B cell (primary cell): ENCODE measurements around the gene PTPN7. TPM values are rescaled to one million over a fixed set of nuclear protein-coding genes. Genes with fewer than 3 reads are reported as not detected.

Source experiments
- ATAC-seq: fragments of 200-7000 bp; cut with Tn5 transposase; one replicate; pipeline ENCODE4 v1.10.0; 2021; ENCODE audit warnings: low read depth, mild to moderate bottlenecking, moderate number of reproducible peaks, moderate library complexity
- CTCF ChIA-PET: fragments of 350-600 bp; sonication (Branson Sonifier 250); formaldehyde crosslinking; loops from one replicate; lab custom pipeline; 2021; ENCODE audit warnings: antibody characterized with exemption, inconsistent platforms; lab: Charles Lee
- POLR2A ChIA-PET: fragments of 350-600 bp; sonication (Branson Sonifier 250); formaldehyde crosslinking; loops from one replicate; lab custom pipeline; 2021; ENCODE audit warnings: antibody characterized with exemption; lab: Charles Lee
- DNase-seq: peaks from one replicate; pipeline ENCODE4 v3.0.0; 2013
- H2AFZ ChIP-seq: 2 replicates; pipeline ENCODE4 v1.6.1; 2012; ENCODE audit warnings: mild to moderate bottlenecking, low read depth, low read length; ENCODE audit not compliant: insufficient read depth, poor library complexity, severe bottlenecking
- H3K27ac ChIP-seq, 2 donors: 1 replicate in 1 of 2; 2 replicates in 1 of 2; pipeline ENCODE4 v1.5.1; 2012 to 2013; ENCODE audit warnings: low read length in 2 of 2, mild to moderate bottlenecking in 2 of 2, moderate library complexity in 1 of 2
- H3K27me3 ChIP-seq, 4 experiments: fragments of 200-600 bp in 1 of 4; sonication (generic) in 1 of 4; replicated peaks in 1 of 4; 1 replicate in 2 of 4; 2 replicates in 2 of 4; pipeline versions ENCODE4 v1.6.1 to v1.7.0; 2013 to 2016; ENCODE audit warnings: low read length in 3 of 4, mild to moderate bottlenecking in 2 of 4, mixed read lengths in 1 of 4, moderate library complexity in 1 of 4; ENCODE audit not compliant: insufficient read depth in 4 of 4, control insufficient read depth in 3 of 4; ENCODE audit errors: control extremely low read depth in 1 of 4
- H3K36me3 ChIP-seq, 2 experiments: replicated peaks in 1 of 2; 1 replicate in 1 of 2; 2 replicates in 1 of 2; pipeline versions ENCODE4 v1.6.1 to v1.7.1; 2013; ENCODE audit warnings: low read length in 1 of 2; ENCODE audit not compliant: insufficient read depth in 2 of 2, control insufficient read depth in 1 of 2; ENCODE audit errors: control extremely low read depth in 1 of 2, extremely low read depth in 1 of 2
- H3K4me1 ChIP-seq, 2 donors: fragments of 200-600 bp in 1 of 2; sonication (generic) in 1 of 2; 1 replicate in 1 of 2; 2 replicates in 1 of 2; pipeline versions ENCODE4 v1.5.1 to v1.6.1; 2013 to 2017; ENCODE audit warnings: low read length in 2 of 2; ENCODE audit not compliant: control insufficient read depth in 2 of 2, insufficient read depth in 2 of 2
- H3K4me2 ChIP-seq: replicated peaks from 2 replicates; pipeline ENCODE3; 2012; ENCODE audit warnings: mild to moderate bottlenecking, low read depth, low read length; ENCODE audit not compliant: poor library complexity, severe bottlenecking
- H3K4me3 ChIP-seq, 5 experiments: fragments of 200-600 bp in 1 of 5; sonication (generic) in 1 of 5; 1 replicate in 3 of 5; 2 replicates in 2 of 5; pipeline versions ENCODE4 v1.5.1 to v1.7.0; 2011 to 2016; ENCODE audit warnings: low read length in 4 of 5, mild to moderate bottlenecking in 4 of 5, low read depth in 2 of 5, control low read depth in 1 of 5, moderate library complexity in 1 of 5; ENCODE audit not compliant: insufficient read depth in 1 of 5; ENCODE audit errors: control extremely low read depth in 1 of 5, extremely low read depth in 1 of 5
- H3K79me2 ChIP-seq: fragments of 200-600 bp; sonication (generic); one replicate; pipeline ENCODE4 v1.6.0; 2016; ENCODE audit warnings: low read length; ENCODE audit not compliant: control insufficient read depth, insufficient read depth
- H3K9ac ChIP-seq: fragments of 200-600 bp; sonication (generic); 2 replicates; pipeline ENCODE4 v1.6.1; 2017; ENCODE audit warnings: mild to moderate bottlenecking, low read length, moderate library complexity
- H3K9me3 ChIP-seq, 3 donors: one replicate each; pipeline versions ENCODE4 v1.6.1 to v1.7.1; 2013; ENCODE audit warnings: low read length in 2 of 3; ENCODE audit not compliant: control insufficient read depth in 2 of 3, insufficient read depth in 1 of 3; ENCODE audit errors: control extremely low read depth in 1 of 3
- H4K20me1 ChIP-seq: 2 replicates; pipeline ENCODE4 v1.6.0; 2012; ENCODE audit warnings: mild to moderate bottlenecking, low read length; ENCODE audit not compliant: insufficient read depth, control insufficient read depth, poor library complexity, severe bottlenecking
- H3K27ac Mint-ChIP-seq: one replicate; pipeline ENCODE4 v1.8.0; 2021; ENCODE audit warnings: mixed read lengths
- H3K27me3 Mint-ChIP-seq: one replicate; pipeline ENCODE4 v1.8.0; 2021; ENCODE audit warnings: mixed read lengths
- H3K4me1 Mint-ChIP-seq: one replicate; pipeline ENCODE4 v1.8.0; 2021; ENCODE audit warnings: mixed read lengths
- H3K4me3 Mint-ChIP-seq: one replicate; pipeline ENCODE4 v1.8.0; 2021; ENCODE audit warnings: mixed read lengths
- H3K9me3 Mint-ChIP-seq: one replicate; pipeline ENCODE4 v1.8.0; 2022; ENCODE audit warnings: mixed read lengths; ENCODE audit not compliant: insufficient read depth
- CTCF ChIP-seq: fragments of 200-600 bp; IDR thresholded peaks from one replicate; pipeline ENCODE4 v1.8.0; 2022; ENCODE audit warnings: antibody characterized with exemption, mild to moderate bottlenecking
- EZH2 ChIP-seq: IDR thresholded peaks from 2 replicates; pipeline ENCODE4 v1.6.1; 2012; ENCODE audit warnings: borderline replicate concordance, low read depth, mild to moderate bottlenecking, moderate library complexity, low read length; ENCODE audit not compliant: insufficient read depth, poor library complexity, severe bottlenecking
- WGBS: methylation state at CpG from one replicate; pipeline ENCODE4 v1.1.5; 2013; ENCODE audit warnings: missing lambda C conversion rate; ENCODE audit not compliant: insufficient coverage; 5-methylcytosine and 5-hydroxymethylcytosine counted together
- intact Hi-C: fragments of 100-400 bp; cut with micrococcal nuclease; formaldehyde crosslinking; loops from one replicate; pipeline ENCODE4 v1.10.0; 2022
- polyA plus RNA-seq: library from polyadenylated mRNA; depleted of rRNA; stranded (reverse); fragments of >200 nt; gene quantifications from 2 replicates; pipeline ENCODE4 v1.2.3, GENCODE V29; 2012
- total RNA-seq, 2 donors: library from RNA; stranded (reverse); fragments of 120-200 nt in 1 of 2; gene quantifications; 1 replicate in 1 of 2; 2 replicates in 1 of 2; pipeline versions ENCODE4 v1.2.3 to v1.2.4, GENCODE V29; 2013 to 2022

PTPN7 gene
- total and polyA plus RNA-seq, 2 donors (not counting 1 experiment from before 2014, with no cell fraction given) = 16.0 to 37.5 TPM

- no peaks in the 10 kb centered on the region for H3K79me2 ChIP-seq
- Mint-ChIP-seq H3K27ac (no peak overlapping the region), H3K27me3 (peaks cover 58% of the 10 kb centered on the region), H3K4me3 (peak overlapping the region; percentile 55), H3K9me3 (no peaks in the 10 kb centered on the region), H3K4me1 (peaks cover 20% of the 10 kb centered on the region)
- 65% methylated on average over 10 of the region's 11 CpGs for WGBS
- peak overlapping the region; percentile 63 for H3K4me2 ChIP-seq
- TF ChIP-seq CTCF = no peak
- no peak for TF ChIP-seq EZH2
- no peak for ATAC-seq
- no peak for DNase-seq
- peaks cover 0 to 36% (median 10%) of the 10 kb centered on the region in 4 experiments for H3K27me3 ChIP-seq
- CTCF ChIA-PET = interaction anchor here (1.5 to 2.7 kb wide), 4 partner anchors 11 to 524 kb away, joined by 5 to 71 read pairs (median 11); no protein-coding TSS in a partner anchor
- no peak overlapping the region for H3K9ac ChIP-seq
- H2AFZ ChIP-seq = no peak overlapping the region
- H3K27ac ChIP-seq = no peak overlapping the region
- no peaks in the 10 kb centered on the region for H4K20me1 ChIP-seq
- peaks cover 14 to 19% of the 10 kb centered on the region in 2 donors for H3K4me1 ChIP-seq
- POLR2A ChIA-PET = no interaction called here
- no peaks in the 10 kb centered on the region for H3K36me3 ChIP-seq
- intact Hi-C loops = no loop called here
- H3K9me3 ChIP-seq = no peaks in the 10 kb centered on the region
- H3K4me3 ChIP-seq = no peak overlapping the region
These were observed 33.9 kb upstream of the PTPN7 start for GRCh38 chr1:202194328-202194648.

GRCh38 chr1:202193614-202194327 lies 33.4 kb upstream of the PTPN7 start, which contains the start of gene LGR6:
TSS of gene LGR6 (plus strand) at chr1:202193799. CDS start at chr1:202193990, 191 bp downstream.
- Histone ChIP-seq H3K27ac (no peak within 1 kb of the TSS), H3K36me3 (no peaks in the 10 kb centered on the region), H3K4me2 (peak within 1 kb of the TSS; percentile 63), H3K9ac (no peak within 1 kb of the TSS), H3K27me3 (peaks cover 0 to 36% (median 10%) of the 10 kb centered on the region in 4 experiments), H3K79me2 (no peaks in the 10 kb centered on the region), H3K4me1 (peaks cover 14 to 19% of the 10 kb centered on the region in 2 donors), H3K9me3 (no peaks in the 10 kb centered on the region), H3K4me3 (no peak within 1 kb of the TSS), H4K20me1 (no peaks in the 10 kb centered on the region), H2AFZ (no peak within 1 kb of the TSS)
- H3K4me3 Mint-ChIP-seq = peak within 1 kb of the TSS; percentile 58
- no peak within 1 kb of the TSS for H3K27ac Mint-ChIP-seq
- 5% methylated on average over 57 of the region's 61 CpGs for WGBS
- ChIA-PET CTCF (interaction anchor here (0.8 to 2.7 kb wide), 14 partner anchors 8 to 525 kb away, joined by 3 to 71 read pairs (median 5); partner anchors contain the start of gene PTPN7), POLR2A (no interaction called here)
- intact Hi-C loops = loop anchor here (1.0 kb wide), 2 partner anchors 122 to 526 kb away; no protein-coding TSS in a partner anchor
- ATAC-seq (no peak), DNase-seq (peak; percentile 33)
- peaks cover 18% of the 10 kb centered on the region for H3K4me1 Mint-ChIP-seq
- no peak for TF ChIP-seq CTCF
- no peak for TF ChIP-seq EZH2
- H3K27me3 Mint-ChIP-seq = peaks cover 57% of the 10 kb centered on the region
- no peaks in the 10 kb centered on the region for H3K9me3 Mint-ChIP-seq
